Caco-2 (cell line): ENCODE measurements around the gene MAP4K3. TPM values are rescaled to one million over a fixed set of nuclear protein-coding genes. Genes with fewer than 3 reads are reported as not detected.
"Not testable (repeated sequence)": the region's sequence is repeated elsewhere in the genome, so short reads cannot be mapped to it uniquely, and the experiment has no call there.

Experiments
- BruUV-seq: library from RNA; stranded (reverse); fragments of 400-500 nt; replicated peaks from 2 replicates; lab custom pipeline; 2021; lab: Mats Ljungman, UMichigan
- CTCF ChIA-PET: fragments of 300-600 bp; sonication (Branson Sonifier 250); formaldehyde crosslinking; loops from one replicate; lab custom pipeline; 2022; ENCODE audit warnings: antibody characterized with exemption; lab: Charles Lee
- POLR2A ChIA-PET: fragments of 300-600 bp; sonication (Branson Sonifier 250); formaldehyde crosslinking; loops from one replicate; lab custom pipeline; 2022; ENCODE audit warnings: antibody characterized with exemption; lab: Charles Lee
- DNase-seq, 2 experiments: peaks; one replicate each; pipeline versions ENCODE4 v3.0.0 to v3.0.0-alpha.2; 2020 to 2022
- H3K27me3 ChIP-seq: replicated peaks from 2 replicates; pipeline ENCODE4 v1.6.0; 2011; ENCODE audit warnings: low read length; ENCODE audit not compliant: control insufficient read depth, insufficient read depth
- H3K36me3 ChIP-seq: 2 replicates; pipeline ENCODE4 v1.5.1; 2011; ENCODE audit warnings: low read length; ENCODE audit not compliant: control insufficient read depth, insufficient read depth
- H3K4me1 ChIP-seq: fragments of 250-450 bp; sonication (Bioruptor Pico); 2 replicates; pipeline ENCODE4 v1.5.1; 2020; ENCODE audit warnings: mild to moderate bottlenecking
- H3K4me3 ChIP-seq: 2 replicates; pipeline ENCODE4 v1.5.1; 2011; ENCODE audit warnings: low read depth, mild to moderate bottlenecking, control low read depth, low read length
- H3K9me3 ChIP-seq: fragments of 250-450 bp; sonication (Bioruptor Pico); 2 replicates; pipeline ENCODE4 v1.5.1; 2020; ENCODE audit warnings: mild to moderate bottlenecking, moderate library complexity
- H3K27ac Mint-ChIP-seq: one replicate; pipeline ENCODE4 v1.8.0; 2022; ENCODE audit warnings: mixed read lengths; ENCODE audit not compliant: unreplicated experiment
- H3K27me3 Mint-ChIP-seq: one replicate; pipeline ENCODE4 v1.8.0; 2022; ENCODE audit warnings: mixed read lengths; ENCODE audit not compliant: insufficient read depth, unreplicated experiment
- H3K36me3 Mint-ChIP-seq: one replicate; pipeline ENCODE4 v1.8.0; 2022; ENCODE audit warnings: mild to moderate bottlenecking, mixed read lengths; ENCODE audit not compliant: insufficient read depth, unreplicated experiment
- H3K4me1 Mint-ChIP-seq: one replicate; pipeline ENCODE4 v1.8.0; 2022; ENCODE audit warnings: low read depth, mixed read lengths; ENCODE audit not compliant: unreplicated experiment
- H3K4me3 Mint-ChIP-seq: one replicate; pipeline ENCODE4 v1.8.0; 2022; ENCODE audit warnings: mild to moderate bottlenecking, moderate library complexity, mixed read lengths; ENCODE audit not compliant: unreplicated experiment
- H3K9me3 Mint-ChIP-seq: one replicate; pipeline ENCODE4 v1.8.0; 2022; ENCODE audit warnings: mixed read lengths; ENCODE audit not compliant: unreplicated experiment
- intact Hi-C: fragments of 100-400 bp; cut with micrococcal nuclease; formaldehyde crosslinking; loops from one replicate; pipeline ENCODE4 v1.10.0; 2022; ENCODE audit not compliant: unreplicated experiment
- total RNA-seq: library from RNA; stranded (reverse); gene quantifications from 2 replicates; pipeline ENCODE4 v1.2.3, GENCODE V29; 2022
- TF ChIP-seq, protein P1 (sequence below), 2 experiments: fragments of 200-600 bp in 1 of 2; IDR thresholded peaks; 1 replicate in 1 of 2; 2 replicates in 1 of 2; pipeline versions ENCODE4 v1.5.1 to v1.8.0; 2011 to 2022; ENCODE audit warnings: antibody characterized with exemption in 1 of 2, control low read depth in 1 of 2, inconsistent platforms in 1 of 2, low read depth in 1 of 2, low read length in 1 of 2, mild to moderate bottlenecking in 1 of 2, moderate library complexity in 1 of 2; ENCODE audit not compliant: insufficient read depth in 1 of 2, severe bottlenecking in 1 of 2, unreplicated experiment in 1 of 2

Gene MAP4K3
- total RNA-seq, 1 experiment from 2014 or later, result 46.1 TPM

GRCh38 chr2:39368376-39368775, 68.7 kb downstream of the MAP4K3 start:
- no peaks in the 10 kb centered on the region for H3K27me3 Mint-ChIP-seq

GRCh38 chr2:39362595-39362994, 74.5 kb downstream of the MAP4K3 start:
- H3K27ac Mint-ChIP-seq, result no peak overlapping the region
- H3K4me3 Mint-ChIP-seq, result no peak overlapping the region
- Histone ChIP-seq H3K9me3 (peaks cover 31% of the 10 kb centered on the region), H3K36me3 (peaks cover 1% of the 10 kb centered on the region; the same call in 1 of the 2 replicates), H3K4me1 (no peaks in the 10 kb centered on the region), H3K27me3 (no peaks in the 10 kb centered on the region), H3K4me3 (no peak overlapping the region)
- ChIA-PET POLR2A (no interaction called here), CTCF (no interaction called here)
- no peaks in the 10 kb centered on the region for H3K27me3 Mint-ChIP-seq
- DNase-seq, result no peak
- H3K9me3 Mint-ChIP-seq, result peaks cover 43% of the 10 kb centered on the region
- H3K36me3 Mint-ChIP-seq, result peaks cover 27% of the 10 kb centered on the region
- TF ChIP-seq, protein P1, sequence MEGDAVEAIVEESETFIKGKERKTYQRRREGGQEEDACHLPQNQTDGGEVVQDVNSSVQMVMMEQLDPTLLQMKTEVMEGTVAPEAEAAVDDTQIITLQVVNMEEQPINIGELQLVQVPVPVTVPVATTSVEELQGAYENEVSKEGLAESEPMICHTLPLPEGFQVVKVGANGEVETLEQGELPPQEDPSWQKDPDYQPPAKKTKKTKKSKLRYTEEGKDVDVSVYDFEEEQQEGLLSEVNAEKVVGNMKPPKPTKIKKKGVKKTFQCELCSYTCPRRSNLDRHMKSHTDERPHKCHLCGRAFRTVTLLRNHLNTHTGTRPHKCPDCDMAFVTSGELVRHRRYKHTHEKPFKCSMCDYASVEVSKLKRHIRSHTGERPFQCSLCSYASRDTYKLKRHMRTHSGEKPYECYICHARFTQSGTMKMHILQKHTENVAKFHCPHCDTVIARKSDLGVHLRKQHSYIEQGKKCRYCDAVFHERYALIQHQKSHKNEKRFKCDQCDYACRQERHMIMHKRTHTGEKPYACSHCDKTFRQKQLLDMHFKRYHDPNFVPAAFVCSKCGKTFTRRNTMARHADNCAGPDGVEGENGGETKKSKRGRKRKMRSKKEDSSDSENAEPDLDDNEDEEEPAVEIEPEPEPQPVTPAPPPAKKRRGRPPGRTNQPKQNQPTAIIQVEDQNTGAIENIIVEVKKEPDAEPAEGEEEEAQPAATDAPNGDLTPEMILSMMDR (IDR thresholded peaks at IDR 0.05; ENCODE audit: insufficient read depth in 1 of 2, low read depth in 1 of 2, low read length in 1 of 2, severe bottlenecking in 1 of 2, unreplicated experiment in 1 of 2), result no peak
- intact Hi-C loops, result no loop called here
- no TSS peak for BruUV-seq
- peaks cover 6% of the 10 kb centered on the region for H3K4me1 Mint-ChIP-seq

More at GRCh38 chr2:39368376-39368775, 68.7 kb downstream of the MAP4K3 start:
- Mint-ChIP-seq H3K27ac (no peak overlapping the region), H3K36me3 (peaks cover 21% of the 10 kb centered on the region), H3K9me3 (peaks cover 8% of the 10 kb centered on the region), H3K4me1 (peaks cover 6% of the 10 kb centered on the region), H3K4me3 (no peak overlapping the region)
- no peak overlapping the region for H3K4me3 ChIP-seq
- H3K36me3 ChIP-seq, result no peaks in the 10 kb centered on the region; the same call in 1 of the 2 replicates
- ChIA-PET POLR2A (no interaction called here), CTCF (no interaction called here)
- no peaks in the 10 kb centered on the region for H3K27me3 ChIP-seq
- intact Hi-C loops, result no loop called here
- TF ChIP-seq, protein P1 (IDR thresholded peaks at IDR 0.05; ENCODE audit: insufficient read depth in 1 of 2, low read depth in 1 of 2, low read length in 1 of 2, severe bottlenecking in 1 of 2, unreplicated experiment in 1 of 2), result no peak
- H3K9me3 ChIP-seq, result no peaks in the 10 kb centered on the region
- DNase-seq, result no peak
- no peaks in the 10 kb centered on the region for H3K4me1 ChIP-seq
- BruUV-seq, result no TSS peak

DNA sequence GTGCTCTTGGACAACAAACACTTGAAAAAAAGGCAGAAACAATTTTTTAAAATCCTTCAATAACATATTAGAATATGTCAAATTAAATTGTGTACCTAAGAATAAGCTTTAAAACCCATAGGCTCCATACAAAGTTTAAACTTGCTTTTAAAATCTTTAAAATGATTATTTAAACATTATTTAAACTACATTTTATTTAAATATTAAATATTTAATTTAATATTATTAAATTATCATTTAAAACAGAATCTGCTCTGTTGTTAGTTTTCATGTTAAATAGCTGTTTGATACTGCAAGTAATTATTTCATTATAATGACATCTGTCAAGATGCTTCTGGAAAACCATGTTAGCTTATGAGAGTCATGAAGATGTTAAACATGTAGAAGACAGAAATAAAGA, 75.6 kb downstream of the MAP4K3 start:
- Histone ChIP-seq H3K9me3 (peaks cover 31% of the 10 kb centered on the region), H3K27me3 (no peaks in the 10 kb centered on the region), H3K4me3 (no peak overlapping the region), H3K36me3 (peaks cover 1% of the 10 kb centered on the region; the same call in 1 of the 2 replicates), H3K4me1 (no peaks in the 10 kb centered on the region)
- CTCF ChIA-PET, result no interaction called here
- no peak for DNase-seq
- H3K4me1 Mint-ChIP-seq, result no peaks in the 10 kb centered on the region
- TF ChIP-seq, protein P1 (IDR thresholded peaks at IDR 0.05; ENCODE audit: insufficient read depth in 1 of 2, low read depth in 1 of 2, low read length in 1 of 2, severe bottlenecking in 1 of 2, unreplicated experiment in 1 of 2), result no peak
- no peak overlapping the region for H3K4me3 Mint-ChIP-seq
- H3K36me3 Mint-ChIP-seq, result peaks cover 21% of the 10 kb centered on the region
- POLR2A ChIA-PET, result no interaction called here
- intact Hi-C loops, result no loop called here
- peaks cover 43% of the 10 kb centered on the region for H3K9me3 Mint-ChIP-seq
- no peak overlapping the region for H3K27ac Mint-ChIP-seq
- no TSS peak for BruUV-seq
- H3K27me3 Mint-ChIP-seq, result no peaks in the 10 kb centered on the region

- H3K36me3 ChIP-seq, CTCF ChIA-PET, H3K27ac Mint-ChIP-seq, BruUV-seq, H3K4me3 Mint-ChIP-seq, H3K4me1 ChIP-seq, POLR2A ChIA-PET, H3K4me1 Mint-ChIP-seq, H3K27me3 Mint-ChIP-seq, H3K27me3 ChIP-seq, DNase-seq, intact Hi-C loops, H3K4me3 ChIP-seq: not testable (repeated sequence)
- peaks cover 31% of the 10 kb centered on the region for H3K9me3 ChIP-seq
- Mint-ChIP-seq H3K36me3 (peaks cover 11% of the 10 kb centered on the region), H3K9me3 (peaks cover 43% of the 10 kb centered on the region)
These were observed 76.7 kb downstream of the MAP4K3 start for GRCh38 chr2:39360342-39360741.
